BE2C (cell line): ENCODE results near the gene SMAD5.

Experiments used
- DNase-seq: peaks from one replicate; pipeline ENCODE4 v3.0.0-alpha.2; 2020
- H3K27me3 ChIP-seq: fragments of 250-450 bp; sonication (Bioruptor Pico); 2 replicates; pipeline ENCODE4 v1.5.1; 2020; ENCODE audit warnings: mild to moderate bottlenecking
- H3K36me3 ChIP-seq: fragments of 250-450 bp; sonication (Bioruptor Pico); 2 replicates; pipeline ENCODE4 v1.5.1; 2020; ENCODE audit warnings: mild to moderate bottlenecking
- H3K4me1 ChIP-seq: fragments of 250-450 bp; sonication (Bioruptor Pico); 2 replicates; pipeline ENCODE4 v1.5.1; 2020
- H3K4me3 ChIP-seq: 2 replicates; pipeline ENCODE4 v1.5.1; 2011; ENCODE audit warnings: low read depth, low read length
- H3K9me3 ChIP-seq: fragments of 250-450 bp; sonication (Bioruptor Pico); 2 replicates; pipeline ENCODE4 v1.5.1; 2020
- TF ChIP-seq, protein P1 (sequence below): IDR thresholded peaks from 2 replicates; pipeline ENCODE4 v1.5.1; 2012; ENCODE audit warnings: mild to moderate bottlenecking, low read depth, low read length

SMAD5 gene

DNA sequence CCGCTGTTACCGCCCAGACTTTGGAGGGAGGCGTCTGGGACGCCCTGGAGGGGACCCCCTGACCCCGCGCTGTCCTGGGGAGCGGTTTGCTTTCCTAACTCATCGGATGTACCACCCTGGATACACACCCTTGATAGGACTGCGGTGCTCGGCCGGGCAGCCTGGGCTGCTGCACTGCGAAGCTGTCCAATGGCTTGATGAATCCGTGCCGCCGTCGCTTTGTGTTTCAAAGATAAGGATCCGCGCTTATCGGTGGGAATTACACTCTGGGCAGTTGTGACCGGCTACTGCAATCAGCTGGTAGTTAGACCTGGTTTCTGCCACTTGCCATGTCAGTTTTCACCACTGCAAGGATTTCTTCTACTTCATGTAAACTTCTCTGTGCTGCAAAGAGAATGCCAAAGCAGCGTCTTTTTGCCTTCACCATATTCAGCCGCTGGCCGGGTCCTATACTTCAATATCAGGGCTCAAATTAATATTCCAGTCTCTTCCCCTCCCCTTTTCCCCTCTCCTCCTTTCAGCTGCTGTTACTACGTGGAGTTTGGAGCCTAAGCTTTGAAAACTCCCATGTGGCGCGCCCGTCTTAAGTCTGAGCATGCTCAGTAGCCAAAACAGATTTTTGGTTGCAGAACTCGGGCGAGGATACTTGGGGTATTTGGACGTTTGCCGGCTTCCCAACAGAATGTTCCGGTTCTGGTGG is 727 bp downstream of the SMAD5 start:
- no peaks in the 10 kb centered on the region for H3K9me3 ChIP-seq
- H3K27me3 ChIP-seq: no peaks in the 10 kb centered on the region
- DNase-seq: peak; percentile 59
- H3K36me3 ChIP-seq: no peaks in the 10 kb centered on the region
- peak overlapping the region; percentile 88 for H3K4me3 ChIP-seq
- H3K4me1 ChIP-seq: no peaks in the 10 kb centered on the region
- TF ChIP-seq, protein P1, sequence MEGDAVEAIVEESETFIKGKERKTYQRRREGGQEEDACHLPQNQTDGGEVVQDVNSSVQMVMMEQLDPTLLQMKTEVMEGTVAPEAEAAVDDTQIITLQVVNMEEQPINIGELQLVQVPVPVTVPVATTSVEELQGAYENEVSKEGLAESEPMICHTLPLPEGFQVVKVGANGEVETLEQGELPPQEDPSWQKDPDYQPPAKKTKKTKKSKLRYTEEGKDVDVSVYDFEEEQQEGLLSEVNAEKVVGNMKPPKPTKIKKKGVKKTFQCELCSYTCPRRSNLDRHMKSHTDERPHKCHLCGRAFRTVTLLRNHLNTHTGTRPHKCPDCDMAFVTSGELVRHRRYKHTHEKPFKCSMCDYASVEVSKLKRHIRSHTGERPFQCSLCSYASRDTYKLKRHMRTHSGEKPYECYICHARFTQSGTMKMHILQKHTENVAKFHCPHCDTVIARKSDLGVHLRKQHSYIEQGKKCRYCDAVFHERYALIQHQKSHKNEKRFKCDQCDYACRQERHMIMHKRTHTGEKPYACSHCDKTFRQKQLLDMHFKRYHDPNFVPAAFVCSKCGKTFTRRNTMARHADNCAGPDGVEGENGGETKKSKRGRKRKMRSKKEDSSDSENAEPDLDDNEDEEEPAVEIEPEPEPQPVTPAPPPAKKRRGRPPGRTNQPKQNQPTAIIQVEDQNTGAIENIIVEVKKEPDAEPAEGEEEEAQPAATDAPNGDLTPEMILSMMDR: no peak

DNA sequence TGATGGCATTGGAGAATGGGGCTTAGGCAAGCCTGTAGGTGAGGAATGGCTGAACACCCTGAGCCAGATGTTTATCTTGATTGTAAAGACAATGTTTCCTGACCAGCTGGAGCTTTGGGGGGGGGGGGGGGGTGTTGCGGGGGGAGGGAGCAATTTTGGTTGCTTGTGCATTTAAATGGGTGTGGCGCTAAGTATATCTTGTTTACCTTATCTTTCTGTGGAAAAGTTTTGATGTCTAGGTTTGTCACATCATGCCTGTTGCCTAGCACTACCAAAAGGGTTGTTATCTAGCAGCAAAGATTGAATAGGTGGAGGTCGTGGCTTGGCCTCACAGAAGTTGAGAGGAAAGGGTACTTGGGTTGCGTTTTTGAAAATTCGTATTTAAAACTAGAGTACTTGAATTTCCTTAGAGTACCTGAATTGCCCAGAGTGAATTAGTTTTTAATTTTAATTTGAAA is 1.3 kb downstream of the SMAD5 start:
- peak overlapping the region; percentile 88 for H3K4me3 ChIP-seq
- no peaks in the 10 kb centered on the region for H3K36me3 ChIP-seq
- no peaks in the 10 kb centered on the region for H3K27me3 ChIP-seq
- TF ChIP-seq, protein P1: no peak
- no peaks in the 10 kb centered on the region for H3K4me1 ChIP-seq
- DNase-seq: no peak
- no peaks in the 10 kb centered on the region for H3K9me3 ChIP-seq

DNA sequence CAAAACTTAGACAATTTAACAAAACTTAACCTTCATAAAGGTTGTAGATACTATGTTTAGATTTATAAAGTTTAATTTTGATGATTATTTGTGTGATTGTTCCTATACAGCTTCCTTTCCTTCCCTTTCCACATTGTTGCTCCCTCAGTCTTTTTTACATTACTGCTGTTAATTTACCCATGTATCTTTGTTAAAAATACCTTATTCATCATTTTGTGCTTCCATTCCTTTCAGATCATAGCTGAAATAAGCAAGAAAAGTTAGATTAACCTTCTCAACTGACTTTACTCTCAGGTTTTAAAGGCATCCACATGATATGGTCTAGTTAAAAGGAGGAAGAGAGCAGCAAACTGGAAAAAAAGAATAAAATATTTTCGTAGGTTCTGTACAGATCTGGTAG is 2.0 kb downstream of the SMAD5 start:
- Histone ChIP-seq H3K4me3 (peak overlapping the region; percentile 88), H3K27me3 (no peaks in the 10 kb centered on the region)

DNA sequence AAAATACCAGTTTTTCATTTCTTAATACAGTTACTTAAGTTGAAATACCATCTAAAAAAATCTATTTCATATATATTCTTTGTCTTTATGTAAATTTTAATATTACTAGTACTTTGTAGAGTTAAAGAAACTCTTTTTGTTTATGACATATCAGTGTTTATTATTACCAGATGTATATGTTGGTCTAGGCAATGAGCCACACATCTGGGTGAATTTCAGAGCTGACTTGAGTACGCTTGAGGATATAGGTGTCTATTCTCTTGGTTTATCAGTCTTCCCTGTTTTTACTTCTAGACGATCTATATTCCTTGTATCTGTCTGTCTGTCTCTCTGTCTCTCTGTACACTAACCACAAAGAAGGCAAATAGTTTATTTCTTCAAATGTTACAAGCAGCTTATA is 2.9 kb downstream of the SMAD5 start:
- Histone ChIP-seq H3K4me1 (no peaks in the 10 kb centered on the region), H3K27me3 (no peaks in the 10 kb centered on the region), H3K9me3 (no peaks in the 10 kb centered on the region), H3K36me3 (no peaks in the 10 kb centered on the region), H3K4me3 (no peak overlapping the region)
- TF ChIP-seq, protein P1: no peak
- DNase-seq: no peak

More for the DNA sequence above, 2.0 kb downstream of the SMAD5 start:
- DNase-seq: no peak
- Histone ChIP-seq H3K36me3 (no peaks in the 10 kb centered on the region), H3K9me3 (no peaks in the 10 kb centered on the region), H3K4me1 (no peaks in the 10 kb centered on the region)
- TF ChIP-seq, protein P1: no peak

DNA sequence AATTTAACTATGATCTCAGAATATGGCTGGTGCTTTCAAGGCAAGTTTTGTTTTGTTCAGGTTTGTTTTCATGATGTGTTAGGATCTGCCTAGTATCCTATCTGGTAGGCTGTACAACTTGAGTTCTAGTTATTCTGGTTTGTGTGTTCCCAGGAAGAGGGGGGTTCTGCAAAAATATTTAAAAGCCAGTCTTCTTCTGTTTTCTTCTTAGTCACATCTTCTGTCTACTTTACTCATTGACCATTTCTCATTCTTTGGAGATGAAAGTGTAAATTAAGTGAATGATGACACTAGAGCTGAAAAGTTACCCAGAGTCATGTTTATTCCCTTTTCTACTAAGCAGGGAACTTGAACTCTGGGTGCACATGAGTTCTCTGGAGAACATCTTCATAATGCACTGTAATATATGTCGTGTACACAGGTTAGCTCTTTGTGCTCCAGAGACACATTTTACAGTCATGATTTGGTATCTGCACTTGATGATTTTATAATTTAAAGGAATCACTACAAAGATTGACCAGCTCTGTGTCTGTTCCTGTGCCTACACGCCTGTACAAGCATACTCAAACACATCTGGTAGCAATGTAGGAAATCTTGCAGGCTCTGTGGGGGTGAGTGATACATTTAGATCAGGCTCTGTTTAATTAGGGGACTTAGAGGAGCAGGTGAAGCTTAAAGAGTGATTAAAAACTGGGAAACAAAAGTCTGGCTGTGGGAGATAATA is 5.0 kb downstream of the SMAD5 start:
- no peaks in the 10 kb centered on the region; the same call in 1 of the 2 replicates for H3K4me1 ChIP-seq
- TF ChIP-seq, protein P1: no peak
- no peaks in the 10 kb centered on the region for H3K9me3 ChIP-seq
- no peaks in the 10 kb centered on the region for H3K36me3 ChIP-seq
- H3K4me3 ChIP-seq: no peak overlapping the region
- no peak for DNase-seq
- H3K27me3 ChIP-seq: no peaks in the 10 kb centered on the region

DNA sequence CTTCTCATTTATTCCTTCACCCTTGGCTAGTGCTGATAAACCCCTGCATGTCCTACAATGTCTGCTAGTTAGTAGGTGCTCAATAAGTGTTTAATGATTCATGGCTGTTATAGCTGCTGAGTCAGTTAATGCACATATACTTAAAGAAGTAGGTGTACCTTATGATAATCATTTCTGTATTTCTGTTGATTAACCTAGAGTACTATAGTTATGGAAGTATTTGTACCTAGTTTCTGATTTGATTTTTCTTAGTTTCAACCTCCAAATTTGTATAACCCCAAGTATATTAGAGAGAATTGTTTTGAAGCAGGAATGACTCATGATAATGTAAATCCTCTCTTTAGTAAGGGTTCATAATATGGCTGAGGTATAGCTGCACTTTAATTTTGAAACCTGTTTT is 8.9 kb downstream of the SMAD5 start:
- H3K4me3 ChIP-seq: no peak overlapping the region
- no peaks in the 10 kb centered on the region for H3K9me3 ChIP-seq
- no peaks in the 10 kb centered on the region; the same call in none of the 2 replicates for H3K4me1 ChIP-seq
- TF ChIP-seq, protein P1: no peak
- no peaks in the 10 kb centered on the region for H3K27me3 ChIP-seq
- no peaks in the 10 kb centered on the region for H3K36me3 ChIP-seq
- DNase-seq: no peak
